Right atrium auricular region (tissue), 2 donors: ENCODE data around the gene CASP9. TPM values are rescaled to one million over a fixed set of nuclear protein-coding genes. Genes with fewer than 3 reads are reported as not detected.
"Not testable (repeated sequence)": the region's sequence is repeated elsewhere in the genome, so short reads cannot be mapped to it uniquely, and the experiment has no call there.

Source experiments
- DNase-seq: peaks from one replicate; pipeline ENCODE4 v3.0.0-alpha.2; 2019; ENCODE audit warnings: low spot score
- H3K27ac ChIP-seq, 2 donors: fragments of 200-600 bp; sonication (generic); 1 replicate in 1 of 2; 2 replicates in 1 of 2; pipeline ENCODE4 v1.5.1; 2016 to 2019
- H3K27me3 ChIP-seq, 2 donors: fragments of 200-600 bp; sonication (generic); one replicate each; pipeline versions ENCODE4 v1.5.1 to v1.6.0; 2017 to 2019
- H3K36me3 ChIP-seq: fragments of 200-600 bp; sonication (generic); one replicate; pipeline ENCODE4 v1.5.1; 2016
- H3K4me1 ChIP-seq, 2 donors: fragments of 200-600 bp; sonication (generic); one replicate each; pipeline versions ENCODE4 v1.5.1 to v1.6.0; 2017 to 2019
- H3K4me3 ChIP-seq, 2 donors: fragments of 200-600 bp; sonication (generic); 1 replicate in 1 of 2; 2 replicates in 1 of 2; pipeline ENCODE4 v1.5.1; 2017 to 2019; ENCODE audit warnings: mild to moderate bottlenecking in 1 of 2, moderate library complexity in 1 of 2
- H3K9me3 ChIP-seq, 2 donors: fragments of 200-600 bp; sonication (generic); one replicate each; pipeline ENCODE4 v1.5.1; 2019
- total RNA-seq, 2 donors: library from RNA; depleted of rRNA; stranded (reverse); fragments of >200 nt; gene quantifications; one replicate each; pipeline ENCODE4 v1.1.0, GENCODE V29; 2016
- TF ChIP-seq, protein P1 (sequence below), 2 donors: fragments of 200-600 bp; sonication (generic); IDR thresholded peaks; one replicate each; pipeline ENCODE4 v1.5.1; 2019; ENCODE audit warnings: antibody characterized with exemption in 2 of 2

Gene CASP9
- total RNA-seq, 2 donors from 2014 or later, result 6.8 to 11.9 TPM

DNA sequence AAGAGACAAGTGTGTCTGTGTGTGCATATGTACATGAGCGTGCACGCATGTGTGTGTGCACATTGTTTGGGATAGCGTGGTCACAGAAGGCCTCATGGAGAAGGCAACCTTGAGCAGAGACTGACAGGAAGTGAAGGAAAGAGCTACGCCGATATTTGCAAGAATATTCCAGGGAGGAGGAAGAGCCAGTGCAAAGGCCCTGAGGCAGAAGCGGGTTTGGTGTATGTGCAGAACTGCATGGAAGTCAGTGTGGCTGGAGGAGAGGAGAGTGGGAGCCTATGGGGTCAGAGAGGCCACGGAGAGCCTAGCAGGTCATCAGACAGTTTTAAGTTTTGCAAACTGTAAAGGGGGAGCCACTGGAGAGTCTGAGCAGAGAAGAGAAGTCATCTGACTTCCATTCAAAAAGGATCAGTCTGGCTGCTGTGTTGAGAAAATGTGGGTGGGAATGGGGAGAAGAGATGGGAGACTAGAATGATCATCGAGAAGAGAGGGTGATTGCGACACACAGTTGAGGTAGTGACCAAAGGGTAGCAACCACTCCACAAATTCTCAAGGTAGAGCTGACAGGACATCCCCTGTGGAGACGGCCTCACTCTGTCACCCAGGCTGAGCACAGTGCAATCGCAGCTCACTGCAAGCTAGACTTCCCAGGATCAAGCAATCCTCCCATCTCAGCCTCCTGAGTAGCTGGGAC lies 44.2 kb downstream of the CASP9 start:
- TF ChIP-seq, protein P1, sequence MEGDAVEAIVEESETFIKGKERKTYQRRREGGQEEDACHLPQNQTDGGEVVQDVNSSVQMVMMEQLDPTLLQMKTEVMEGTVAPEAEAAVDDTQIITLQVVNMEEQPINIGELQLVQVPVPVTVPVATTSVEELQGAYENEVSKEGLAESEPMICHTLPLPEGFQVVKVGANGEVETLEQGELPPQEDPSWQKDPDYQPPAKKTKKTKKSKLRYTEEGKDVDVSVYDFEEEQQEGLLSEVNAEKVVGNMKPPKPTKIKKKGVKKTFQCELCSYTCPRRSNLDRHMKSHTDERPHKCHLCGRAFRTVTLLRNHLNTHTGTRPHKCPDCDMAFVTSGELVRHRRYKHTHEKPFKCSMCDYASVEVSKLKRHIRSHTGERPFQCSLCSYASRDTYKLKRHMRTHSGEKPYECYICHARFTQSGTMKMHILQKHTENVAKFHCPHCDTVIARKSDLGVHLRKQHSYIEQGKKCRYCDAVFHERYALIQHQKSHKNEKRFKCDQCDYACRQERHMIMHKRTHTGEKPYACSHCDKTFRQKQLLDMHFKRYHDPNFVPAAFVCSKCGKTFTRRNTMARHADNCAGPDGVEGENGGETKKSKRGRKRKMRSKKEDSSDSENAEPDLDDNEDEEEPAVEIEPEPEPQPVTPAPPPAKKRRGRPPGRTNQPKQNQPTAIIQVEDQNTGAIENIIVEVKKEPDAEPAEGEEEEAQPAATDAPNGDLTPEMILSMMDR (IDR thresholded peaks at IDR 0.05), result no peak
- DNase-seq, result no peak
- no peaks in the 10 kb centered on the region for H3K9me3 ChIP-seq

GRCh38 chr1:15477646-15478212 lies 46.3 kb downstream of the CASP9 start:
- no peaks in the 10 kb centered on the region for H3K9me3 ChIP-seq
- no peak overlapping the region for H3K4me3 ChIP-seq
- H3K27me3 ChIP-seq, result no peaks in the 10 kb centered on the region
- TF ChIP-seq, protein P1 (IDR thresholded peaks at IDR 0.05), result no peak
- no peaks in the 10 kb centered on the region for H3K4me1 ChIP-seq
- no peak overlapping the region for H3K27ac ChIP-seq
- no peak for DNase-seq
- H3K36me3 ChIP-seq, result no peaks in the 10 kb centered on the region

More for the DNA sequence above, 44.2 kb downstream of the CASP9 start:
- Histone ChIP-seq H3K36me3 (no peaks in the 10 kb centered on the region), H3K4me3 (no peak overlapping the region), H3K4me1 (no peaks in the 10 kb centered on the region), H3K27me3 (no peaks in the 10 kb centered on the region), H3K27ac (no peak overlapping the region)

DNA sequence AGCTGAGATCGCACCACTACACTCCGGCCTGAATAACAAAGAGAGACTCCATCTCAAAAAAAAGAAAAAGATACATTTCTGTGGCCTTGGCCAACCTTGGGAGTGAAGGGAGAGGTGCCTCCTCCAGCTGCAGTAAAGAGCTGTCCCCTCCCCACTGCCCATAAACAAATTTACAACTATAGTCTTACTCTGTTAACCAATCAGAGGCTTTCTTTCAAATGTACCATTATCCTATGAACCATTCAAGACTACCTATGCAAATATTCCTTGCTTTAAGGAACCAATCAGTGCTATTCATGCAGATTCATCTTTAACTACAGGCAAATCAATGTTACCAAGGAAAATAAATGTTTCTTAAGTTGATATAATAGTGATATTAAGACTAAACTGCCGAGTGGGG lies 47.1 kb downstream of the CASP9 start:
- no peaks in the 10 kb centered on the region for H3K4me1 ChIP-seq
- no peaks in the 10 kb centered on the region for H3K36me3 ChIP-seq
- TF ChIP-seq, protein P1 (IDR thresholded peaks at IDR 0.05), result no peak
- no peaks in the 10 kb centered on the region for H3K9me3 ChIP-seq
- H3K27ac ChIP-seq, result no peak overlapping the region
- no peak for DNase-seq
- no peak overlapping the region for H3K4me3 ChIP-seq
- H3K27me3 ChIP-seq, result no peaks in the 10 kb centered on the region

- H3K9me3 ChIP-seq, result peaks cover 0 to under 1% of the 10 kb centered on the region in 2 donors
- no peaks in the 10 kb centered on the region for H3K27me3 ChIP-seq
- no peaks in the 10 kb centered on the region for H3K4me1 ChIP-seq
- no peak for DNase-seq
- H3K4me3 ChIP-seq, result no peak within 1 kb of the TSS
- H3K27ac ChIP-seq, result no peak within 1 kb of the TSS
- H3K36me3 ChIP-seq, result no peaks in the 10 kb centered on the region
- TF ChIP-seq, protein P1 (IDR thresholded peaks at IDR 0.05), result no peak
Measured at GRCh38 chr1:15475752-15476314, 48.2 kb downstream of the CASP9 start, which contains the start of gene CELA2B. CELA2B (plus strand) TSS chr1:15476104; CDS start chr1:15476126, 22 bp downstream.

- TF ChIP-seq, protein P1 (IDR thresholded peaks at IDR 0.05), result no peak
- H3K36me3 ChIP-seq, result no peaks in the 10 kb centered on the region
- H3K4me1 ChIP-seq, result no peaks in the 10 kb centered on the region
- H3K27me3 ChIP-seq, result no peaks in the 10 kb centered on the region
- H3K27ac ChIP-seq, result no peak overlapping the region
- H3K4me3 ChIP-seq, result no peak overlapping the region
- no peak for DNase-seq
- H3K9me3 ChIP-seq, result peaks cover 0 to 3% of the 10 kb centered on the region in 2 donors
Measured at GRCh38 chr1:15472587-15472986, 51.4 kb downstream of the CASP9 start.

- H3K4me3 ChIP-seq, H3K27ac ChIP-seq, DNase-seq, H3K4me1 ChIP-seq, H3K36me3 ChIP-seq, H3K27me3 ChIP-seq, H3K9me3 ChIP-seq: not testable (repeated sequence)
Measured at GRCh38 chr1:15471723-15472122, 52.3 kb downstream of the CASP9 start.

DNA sequence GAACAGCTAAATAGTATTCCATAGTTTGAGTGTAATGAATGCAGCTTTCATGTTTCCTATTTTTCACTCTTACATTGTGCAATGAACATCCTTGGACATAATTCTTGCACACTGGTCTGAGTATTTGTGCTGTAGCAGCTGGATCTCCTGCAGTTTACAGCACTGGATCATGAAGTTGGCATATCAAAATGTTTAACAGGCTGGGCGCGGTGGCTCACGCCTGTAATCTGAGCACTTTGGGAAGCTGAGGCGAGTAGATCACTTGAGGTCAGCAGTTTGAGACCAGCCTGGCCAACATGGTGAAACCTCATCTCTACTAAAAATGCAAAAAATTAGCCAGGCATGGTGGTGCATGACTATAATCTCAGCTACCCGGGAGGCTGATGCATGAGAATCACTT lies 52.9 kb downstream of the CASP9 start:
- H3K36me3 ChIP-seq, DNase-seq, H3K4me1 ChIP-seq, H3K27ac ChIP-seq, H3K4me3 ChIP-seq, H3K9me3 ChIP-seq, H3K27me3 ChIP-seq: not testable (repeated sequence)

DNA sequence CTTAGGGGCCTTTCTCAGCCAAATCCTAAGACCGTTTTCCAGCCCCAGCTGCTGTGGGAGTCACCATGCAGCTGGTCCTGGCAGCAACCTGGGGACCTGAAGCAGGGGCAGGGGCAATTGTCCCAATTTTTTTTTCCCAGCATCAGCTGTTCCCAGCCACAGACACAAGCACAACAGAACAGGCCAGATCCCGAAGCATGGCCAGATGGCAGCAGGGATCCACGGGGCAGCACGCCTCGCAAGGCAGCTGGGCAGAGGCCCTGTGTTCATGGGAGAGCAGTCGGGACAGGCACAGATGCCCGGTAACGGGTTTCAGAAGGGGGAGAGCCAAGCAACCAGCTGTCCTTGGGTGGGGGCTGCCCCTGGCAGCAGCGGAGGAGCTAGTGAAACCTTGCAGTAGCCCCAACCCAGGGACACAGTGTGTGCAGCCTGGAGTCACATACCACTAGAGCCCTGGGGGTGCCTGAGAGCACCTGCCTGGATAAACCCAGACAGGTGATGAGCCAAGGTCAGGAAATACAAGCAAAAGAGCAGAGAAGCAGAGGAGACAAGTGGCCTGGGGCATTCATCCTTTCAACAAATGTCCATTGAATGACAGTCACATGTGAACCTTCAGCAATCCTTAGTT lies 54.1 kb downstream of the CASP9 start:
- H3K4me3 ChIP-seq, H3K36me3 ChIP-seq, H3K4me1 ChIP-seq, H3K27me3 ChIP-seq, DNase-seq, H3K9me3 ChIP-seq, H3K27ac ChIP-seq: not testable (repeated sequence)
